ENCODE results near the gene MCU. TPM values are rescaled to one million over a fixed set of nuclear protein-coding genes. Genes with fewer than 3 reads are reported as not detected.

Gene MCU
- polyA plus RNA-seq, 6 donors from 2014 or later, result 6.0 to 14.9 (median 10.2) TPM

DNA sequence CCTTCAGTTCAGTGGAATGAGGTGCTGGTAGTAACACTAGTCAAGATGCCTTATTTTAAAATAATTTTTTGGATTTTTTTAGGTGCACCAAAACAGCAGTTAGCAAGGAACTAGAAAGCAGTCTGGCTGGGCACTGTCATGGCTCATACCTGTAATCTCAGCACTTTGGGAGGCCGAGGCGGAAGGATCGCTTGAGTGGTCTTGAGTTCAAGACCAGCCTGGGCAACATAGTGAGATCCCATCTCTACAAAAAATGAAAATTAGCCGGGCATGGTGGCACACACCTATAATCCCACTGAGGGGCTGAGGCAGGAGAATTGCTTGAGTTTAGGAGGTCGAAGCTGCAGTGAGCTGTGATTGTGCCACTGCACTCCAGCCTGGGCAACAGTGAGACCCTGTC lies 236.9 kb downstream of the MCU start:
- peaks cover 0 to 7% (median 0%) of the 10 kb centered on the region in 3 donors for H3K27me3 Mint-ChIP-seq
- ATAC-seq (ENCODE audit: low read depth in 2 of 2), result no peak
- peaks cover 0 to 2% (median 0%) of the 10 kb centered on the region in 7 donors for H3K9me3 Mint-ChIP-seq
- no peak overlapping the region for H3K27ac Mint-ChIP-seq
- H3K36me3 Mint-ChIP-seq, result no peaks in the 10 kb centered on the region
- no peak for DNase-seq
- H3K4me1 Mint-ChIP-seq, result no peaks in the 10 kb centered on the region
- no peak overlapping the region for H3K4me3 Mint-ChIP-seq

DNA sequence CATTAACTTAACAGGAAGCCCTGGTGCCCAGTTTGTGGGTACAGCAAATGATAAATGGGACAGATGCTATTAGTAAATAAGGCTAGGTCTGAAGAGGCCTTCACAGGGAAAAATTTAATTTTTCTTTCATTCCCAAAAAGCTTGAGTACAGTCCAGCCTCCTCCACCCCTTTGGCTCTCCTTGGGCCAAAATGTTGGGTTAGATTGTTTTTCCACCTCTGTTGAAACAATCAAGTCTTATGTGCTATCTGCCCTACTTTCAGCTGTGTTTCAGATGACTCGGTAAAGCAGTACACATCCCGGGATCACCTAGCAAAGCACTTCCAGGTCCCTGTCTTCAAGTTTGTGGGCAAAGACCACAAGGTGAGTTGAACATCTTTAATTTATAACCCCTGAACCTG lies 238.3 kb downstream of the MCU start:
- Mint-ChIP-seq H3K27ac (no peak overlapping the region), H3K4me1 (no peaks in the 10 kb centered on the region), H3K9me3 (peaks cover 0 to 2% (median 0%) of the 10 kb centered on the region in 7 donors), H3K27me3 (peaks cover 0 to 7% (median under 1%) of the 10 kb centered on the region in 3 donors), H3K36me3 (no peaks in the 10 kb centered on the region), H3K4me3 (no peak overlapping the region)
- ATAC-seq (ENCODE audit: low read depth in 2 of 2), result no peak
- DNase-seq, result no peak

DNA sequence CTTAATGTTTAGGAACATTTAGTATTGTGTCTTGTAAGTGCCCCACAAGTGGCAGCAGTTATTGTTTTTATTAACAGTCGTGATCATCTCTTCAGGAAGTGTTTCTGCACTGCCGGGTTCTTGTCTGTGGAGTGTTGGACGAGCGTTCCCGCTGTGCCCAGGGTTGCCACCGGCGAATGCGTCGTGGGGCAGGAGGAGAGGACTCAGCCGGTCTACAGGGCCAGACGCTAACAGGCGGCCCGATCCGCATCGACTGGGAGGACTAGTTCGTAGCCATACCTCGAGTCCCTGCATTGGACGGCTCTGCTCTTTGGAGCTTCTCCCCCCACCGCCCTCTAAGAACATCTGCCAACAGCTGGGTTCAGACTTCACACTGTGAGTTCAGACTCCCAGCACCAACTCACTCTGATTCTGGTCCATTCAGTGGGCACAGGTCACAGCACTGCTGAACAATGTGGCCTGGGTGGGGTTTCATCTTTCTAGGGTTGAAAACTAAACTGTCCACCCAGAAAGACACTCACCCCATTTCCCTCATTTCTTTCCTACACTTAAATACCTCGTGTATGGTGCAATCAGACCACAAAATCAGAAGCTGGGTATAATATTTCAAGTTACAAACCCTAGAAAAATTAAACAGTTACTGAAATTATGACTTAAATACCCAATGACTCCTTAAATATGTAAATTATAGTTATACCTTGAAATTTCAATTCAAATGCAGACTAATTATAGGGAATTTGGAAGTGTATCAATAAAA lies 240.5 kb downstream of the MCU start:
- no peak for ATAC-seq (ENCODE audit: low read depth in 2 of 2)
- H3K27ac Mint-ChIP-seq, result no peak overlapping the region
- no peak for DNase-seq
- H3K9me3 Mint-ChIP-seq, result peaks cover 0 to 2% (median 0%) of the 10 kb centered on the region in 7 donors
- no peaks in the 10 kb centered on the region for H3K36me3 Mint-ChIP-seq
- no peaks in the 10 kb centered on the region for H3K4me1 Mint-ChIP-seq
- no peak overlapping the region for H3K4me3 Mint-ChIP-seq
- peaks cover 0 to 11% (median 10%) of the 10 kb centered on the region in 3 donors for H3K27me3 Mint-ChIP-seq

DNA sequence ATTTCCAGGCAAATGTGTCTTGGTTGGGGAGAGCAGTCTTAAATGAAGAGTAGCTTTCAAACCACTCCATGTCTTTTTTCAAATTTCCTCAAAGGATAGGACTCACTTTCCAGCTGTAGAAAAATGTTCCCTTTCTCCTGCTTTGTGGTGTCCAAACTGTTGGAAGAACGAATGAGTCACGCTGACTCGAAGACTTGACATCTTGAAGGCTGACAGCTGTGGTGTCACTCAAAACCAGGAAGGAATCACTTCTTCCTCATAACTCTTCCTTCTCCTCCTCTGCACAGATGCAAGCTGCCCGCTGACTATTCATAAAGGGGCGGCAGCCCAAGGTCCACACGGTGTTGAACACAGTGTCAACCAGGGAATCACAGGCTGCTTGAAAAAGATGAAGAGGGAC lies 243.4 kb downstream of the MCU start:
- Mint-ChIP-seq H3K4me1 (no peaks in the 10 kb centered on the region), H3K27ac (peak overlapping the region in 1 of 6 donors; percentile 63), H3K4me3 (no peak overlapping the region), H3K36me3 (no peaks in the 10 kb centered on the region), H3K27me3 (peaks cover 0 to 11% (median 10%) of the 10 kb centered on the region in 3 donors), H3K9me3 (no peaks in the 10 kb centered on the region)
- DNase-seq (no peak), ATAC-seq (ENCODE audit: low read depth in 2 of 2) (no peak)

Other genes starting within 250 kb of the MCU start
- gene MICU1, start 66.1 kb upstream of the MCU start, polyA plus RNA-seq (ENCODE audit: low read depth in 6 of 6), result 10 to 100 TPM; 26.9 to 37.6 (median 31.4) TPM
- gene OIT3, start 201.6 kb downstream of the MCU start, polyA plus RNA-seq (ENCODE audit: low read depth in 6 of 6), result not detected